22Rv1 (cell line): ENCODE measurements around the gene ACSS3.

Experiments
- CTCF ChIP-seq: fragments of 450-650 bp; IDR thresholded peaks from 2 replicates; pipeline ENCODE4 v1.5.1; 2017; ENCODE audit warnings: mild to moderate bottlenecking
- ZFX ChIP-seq: fragments of 450-650 bp; IDR thresholded peaks from 2 replicates; pipeline ENCODE4 v1.6.1; 2017; ENCODE audit warnings: antibody characterized with exemption, borderline replicate concordance

GRCh38 chr12:81231574-81232368 lies 153.9 kb downstream of the ACSS3 start:
- TF ChIP-seq CTCF (no peak), ZFX (no peak)
